ENCODE data around the gene FHOD1. TPM values are rescaled to one million over a fixed set of nuclear protein-coding genes. Genes with fewer than 3 reads are reported as not detected.

Gene FHOD1
- total RNA-seq, 1 donor from 2014 or later = 28.2 TPM

DNA sequence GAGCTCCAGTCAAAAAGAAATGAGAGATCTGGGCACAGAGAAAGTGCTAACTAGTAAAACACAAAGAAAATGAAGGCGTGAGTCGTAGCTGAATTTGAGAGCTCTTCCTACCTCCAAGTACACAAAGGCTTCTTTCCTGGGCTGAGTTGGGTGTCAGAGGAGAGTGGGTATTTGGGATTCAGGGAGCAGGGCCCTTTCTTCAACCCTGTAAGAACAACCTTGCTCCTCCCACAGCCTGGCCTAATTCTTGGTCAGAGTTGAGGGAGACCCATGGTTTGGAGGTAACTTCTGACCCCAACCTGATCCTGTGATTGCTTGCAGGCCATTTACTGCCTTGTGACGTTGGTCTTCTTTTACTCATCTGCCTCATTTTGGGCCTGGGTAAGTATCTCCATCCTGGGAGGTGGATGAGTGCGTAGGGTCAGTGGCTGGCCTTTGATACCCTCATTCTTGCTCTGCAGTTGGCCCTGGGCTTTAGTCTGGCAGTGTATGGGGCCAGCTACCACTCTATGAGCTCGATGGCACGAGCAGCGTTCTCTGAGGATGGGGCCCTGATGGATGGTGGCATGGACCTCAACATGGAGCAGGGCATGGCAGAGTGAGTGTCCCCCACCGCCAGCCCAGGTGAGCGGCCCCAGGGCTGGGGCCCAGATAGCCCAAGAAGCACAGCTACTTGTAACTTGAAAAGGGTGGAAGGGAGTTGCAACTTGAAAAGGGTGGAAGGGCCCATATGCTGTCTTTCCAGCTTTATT is 19.1 kb downstream of the FHOD1 start:
- Mint-ChIP-seq H3K4me3 (ENCODE audit: low read depth) (peak overlapping the region; percentile 100), H3K4me1 (ENCODE audit: low read depth) (peaks cover 17% of the 10 kb centered on the region), H3K36me3 (ENCODE audit: insufficient read depth) (peaks cover 5% of the 10 kb centered on the region), H3K9me3 (ENCODE audit: low read depth) (no peaks in the 10 kb centered on the region), H3K27me3 (no peaks in the 10 kb centered on the region), H3K27ac (peak overlapping the region; percentile 95)
- TF ChIP-seq, protein P1, sequence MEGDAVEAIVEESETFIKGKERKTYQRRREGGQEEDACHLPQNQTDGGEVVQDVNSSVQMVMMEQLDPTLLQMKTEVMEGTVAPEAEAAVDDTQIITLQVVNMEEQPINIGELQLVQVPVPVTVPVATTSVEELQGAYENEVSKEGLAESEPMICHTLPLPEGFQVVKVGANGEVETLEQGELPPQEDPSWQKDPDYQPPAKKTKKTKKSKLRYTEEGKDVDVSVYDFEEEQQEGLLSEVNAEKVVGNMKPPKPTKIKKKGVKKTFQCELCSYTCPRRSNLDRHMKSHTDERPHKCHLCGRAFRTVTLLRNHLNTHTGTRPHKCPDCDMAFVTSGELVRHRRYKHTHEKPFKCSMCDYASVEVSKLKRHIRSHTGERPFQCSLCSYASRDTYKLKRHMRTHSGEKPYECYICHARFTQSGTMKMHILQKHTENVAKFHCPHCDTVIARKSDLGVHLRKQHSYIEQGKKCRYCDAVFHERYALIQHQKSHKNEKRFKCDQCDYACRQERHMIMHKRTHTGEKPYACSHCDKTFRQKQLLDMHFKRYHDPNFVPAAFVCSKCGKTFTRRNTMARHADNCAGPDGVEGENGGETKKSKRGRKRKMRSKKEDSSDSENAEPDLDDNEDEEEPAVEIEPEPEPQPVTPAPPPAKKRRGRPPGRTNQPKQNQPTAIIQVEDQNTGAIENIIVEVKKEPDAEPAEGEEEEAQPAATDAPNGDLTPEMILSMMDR (IDR thresholded peaks at IDR 0.05; ENCODE audit: unreplicated experiment) = no peak
- DNase-seq (ENCODE audit: low spot score, unreplicated experiment) = no peak

DNA sequence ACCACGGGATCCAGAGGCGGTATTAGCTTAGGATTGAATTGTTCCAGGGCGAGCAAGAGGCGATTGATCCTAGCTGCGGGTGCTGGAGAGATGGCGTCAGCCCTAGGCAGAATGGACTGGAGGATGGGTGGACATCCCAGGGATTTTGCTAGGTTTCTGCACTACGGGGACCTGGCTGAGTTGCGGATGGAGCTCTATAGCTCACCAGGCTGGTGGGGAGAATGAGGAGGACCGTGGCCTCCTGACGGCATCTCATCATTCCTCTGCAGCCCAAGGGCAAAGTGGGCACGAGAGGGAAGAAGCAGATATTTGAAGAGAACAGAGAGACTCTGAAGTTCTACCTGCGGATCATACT is 19.7 kb downstream of the FHOD1 start:
- TF ChIP-seq, protein P1 (IDR thresholded peaks at IDR 0.05; ENCODE audit: unreplicated experiment) = no peak
- no peaks in the 10 kb centered on the region for H3K9me3 Mint-ChIP-seq (ENCODE audit: low read depth)
- H3K4me3 Mint-ChIP-seq (ENCODE audit: low read depth) = peak overlapping the region; percentile 100
- H3K27me3 Mint-ChIP-seq = no peaks in the 10 kb centered on the region
- peaks cover 17% of the 10 kb centered on the region for H3K4me1 Mint-ChIP-seq (ENCODE audit: low read depth)
- no peak for DNase-seq (ENCODE audit: low spot score, unreplicated experiment)
- H3K27ac Mint-ChIP-seq = peak overlapping the region; percentile 95
- peaks cover 5% of the 10 kb centered on the region for H3K36me3 Mint-ChIP-seq (ENCODE audit: insufficient read depth)

DNA sequence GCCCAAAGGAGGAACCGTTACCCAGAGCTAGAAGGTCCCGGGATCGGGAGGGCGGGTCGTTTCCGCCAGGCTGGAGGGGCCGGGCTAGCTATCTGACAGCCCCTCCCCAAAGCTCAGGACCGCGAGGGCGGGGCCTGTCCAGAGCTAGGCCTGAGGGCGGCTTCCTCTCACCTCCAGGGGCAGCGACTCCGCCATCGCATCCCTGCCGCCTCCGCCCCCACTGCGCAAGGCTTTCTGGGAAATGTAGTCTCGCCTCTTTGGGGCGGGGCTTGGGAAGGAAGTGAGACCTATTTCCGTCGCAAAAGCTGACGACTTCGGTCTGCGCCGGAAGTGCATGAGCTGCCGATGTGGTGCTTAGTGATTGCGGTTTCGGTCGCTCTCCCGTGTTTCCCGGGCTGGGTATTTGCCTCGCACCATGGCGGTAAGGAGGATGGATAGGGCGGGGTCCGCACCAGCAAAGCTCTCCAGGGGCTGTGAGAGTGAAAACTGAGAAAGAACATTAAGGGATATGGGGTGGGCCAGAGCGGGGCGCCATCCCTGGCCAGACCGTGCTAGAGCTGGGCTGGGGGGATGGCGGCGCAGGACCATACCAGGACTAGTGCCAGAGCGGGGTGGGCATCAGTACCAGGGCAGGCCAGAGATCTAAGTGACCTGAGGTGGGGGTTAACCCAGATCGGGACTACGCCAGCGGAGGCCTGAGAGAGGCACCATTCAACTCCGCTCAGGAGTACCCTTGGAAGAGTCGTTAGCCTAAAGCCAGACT is 20.3 kb downstream of the FHOD1 start, which contains the start of gene TMEM208:
TSS of gene TMEM208 (plus strand) at position 327 of the 763 bp plus-strand sequence. CDS start at position 416, 89 bp downstream.
- no peaks in the 10 kb centered on the region for H3K9me3 Mint-ChIP-seq (ENCODE audit: low read depth)
- peak within 1 kb of the TSS; percentile 100 for H3K4me3 Mint-ChIP-seq (ENCODE audit: low read depth)
- TF ChIP-seq, protein P1 (IDR thresholded peaks at IDR 0.05; ENCODE audit: unreplicated experiment) = peak; percentile 24
- peak within 1 kb of the TSS; percentile 95 for H3K27ac Mint-ChIP-seq
- peaks cover 17% of the 10 kb centered on the region for H3K4me1 Mint-ChIP-seq (ENCODE audit: low read depth)
- no peaks in the 10 kb centered on the region for H3K27me3 Mint-ChIP-seq
- peaks cover 5% of the 10 kb centered on the region for H3K36me3 Mint-ChIP-seq (ENCODE audit: insufficient read depth)
- DNase-seq (ENCODE audit: low spot score, unreplicated experiment) = peak; percentile 98

DNA sequence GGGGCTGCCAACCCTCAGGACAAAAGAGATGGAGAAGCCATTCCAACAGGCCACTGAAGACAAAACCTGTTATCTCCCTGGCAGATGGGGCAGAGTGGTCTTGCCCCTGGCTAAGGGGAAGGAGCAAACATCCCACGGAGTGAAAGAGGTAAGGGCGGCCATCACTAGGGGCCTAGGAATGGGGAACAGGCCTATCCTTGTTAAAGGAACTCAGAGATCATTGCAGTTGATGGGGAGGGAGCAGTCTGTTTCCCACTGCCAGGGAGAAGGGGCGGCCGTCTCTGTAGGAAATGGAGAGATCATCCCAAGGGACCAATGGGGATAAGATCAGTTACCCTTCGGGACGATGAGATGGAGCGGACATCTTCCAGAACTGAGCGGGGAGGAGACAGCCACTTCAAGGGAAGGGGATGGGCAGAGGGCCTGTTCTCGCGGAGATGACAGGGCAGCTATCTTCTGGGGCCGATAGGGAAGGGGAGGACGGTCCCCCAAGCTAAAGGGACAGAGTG is 20.9 kb downstream of the FHOD1 start:
- Mint-ChIP-seq H3K4me1 (ENCODE audit: low read depth) (peaks cover 17% of the 10 kb centered on the region), H3K9me3 (ENCODE audit: low read depth) (no peaks in the 10 kb centered on the region), H3K36me3 (ENCODE audit: insufficient read depth) (peaks cover 5% of the 10 kb centered on the region), H3K27me3 (no peaks in the 10 kb centered on the region), H3K27ac (peak overlapping the region; percentile 91), H3K4me3 (ENCODE audit: low read depth) (peak overlapping the region; percentile 100)
- no peak for DNase-seq (ENCODE audit: low spot score, unreplicated experiment)
- TF ChIP-seq, protein P1 (IDR thresholded peaks at IDR 0.05; ENCODE audit: unreplicated experiment) = no peak

DNA sequence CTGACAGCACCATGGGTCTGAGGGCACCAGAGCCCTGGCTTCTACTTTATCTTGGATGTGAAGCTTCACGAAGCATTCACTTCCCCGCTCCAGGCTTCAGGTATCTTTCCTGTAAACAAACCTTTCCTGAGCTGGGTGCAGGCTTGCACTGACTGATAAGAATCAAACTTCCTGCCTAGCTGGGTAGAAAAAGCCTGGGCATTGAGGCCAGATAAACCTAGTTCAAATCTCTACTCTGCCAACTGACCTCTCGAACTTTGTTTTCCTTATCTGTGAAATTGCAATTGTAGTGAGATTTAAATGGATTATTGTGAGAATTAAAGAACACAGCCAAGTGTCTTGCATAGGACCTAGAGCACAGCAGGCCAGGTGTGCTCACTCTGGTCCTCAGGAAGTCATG is 23.3 kb downstream of the FHOD1 start:
- TF ChIP-seq, protein P1 (IDR thresholded peaks at IDR 0.05; ENCODE audit: unreplicated experiment) = no peak
- peaks cover 3% of the 10 kb centered on the region for H3K27me3 Mint-ChIP-seq
- no peak for DNase-seq (ENCODE audit: low spot score, unreplicated experiment)
- no peaks in the 10 kb centered on the region for H3K9me3 Mint-ChIP-seq (ENCODE audit: low read depth)
- H3K36me3 Mint-ChIP-seq (ENCODE audit: insufficient read depth) = peaks cover 3% of the 10 kb centered on the region
- peaks cover 17% of the 10 kb centered on the region for H3K4me1 Mint-ChIP-seq (ENCODE audit: low read depth)
- H3K4me3 Mint-ChIP-seq (ENCODE audit: low read depth) = no peak overlapping the region
- H3K27ac Mint-ChIP-seq = no peak overlapping the region
